Subcutaneous abdominal adipose tissue (tissue), 5 donors: ENCODE measurements around the gene ODC1.

Source experiments
- H3K27ac ChIP-seq: one replicate; pipeline ENCODE4 v1.7.0; 2013; ENCODE audit warnings: low read depth, mild to moderate bottlenecking, inconsistent platforms, low read length, moderate library complexity
- H3K27me3 ChIP-seq, 5 donors: one replicate each; pipeline ENCODE4 v1.7.0; 2013; ENCODE audit warnings: low read length in 5 of 5, inconsistent platforms in 1 of 5; ENCODE audit not compliant: control insufficient read depth in 5 of 5, insufficient read depth in 4 of 5
- H3K36me3 ChIP-seq, 5 donors: one replicate each; pipeline ENCODE4 v1.7.0; 2013; ENCODE audit warnings: low read length in 5 of 5; ENCODE audit not compliant: control insufficient read depth in 5 of 5, insufficient read depth in 5 of 5
- H3K4me1 ChIP-seq, 5 donors: one replicate each; pipeline ENCODE4 v1.7.0; 2013; ENCODE audit warnings: low read length in 5 of 5, mild to moderate bottlenecking in 3 of 5, moderate library complexity in 1 of 5; ENCODE audit not compliant: control insufficient read depth in 5 of 5, insufficient read depth in 5 of 5
- H3K4me3 ChIP-seq, 5 donors: one replicate each; pipeline ENCODE4 v1.7.0; 2013; ENCODE audit warnings: low read length in 5 of 5, low read depth in 1 of 5
- H3K9ac ChIP-seq, 5 donors: one replicate each; pipeline ENCODE4 v1.7.0; 2013; ENCODE audit warnings: low read length in 5 of 5, mild to moderate bottlenecking in 4 of 5, moderate library complexity in 3 of 5
- H3K9me3 ChIP-seq, 5 donors: one replicate each; pipeline ENCODE4 v1.7.0; 2013; ENCODE audit warnings: low read length in 5 of 5; ENCODE audit not compliant: control insufficient read depth in 5 of 5
- donor health status: healthy.
- donor health status: healthy.
- donor health status: healthy.
- donor health status: healthy.
- donor health status: healthy.

ODC1 gene

DNA sequence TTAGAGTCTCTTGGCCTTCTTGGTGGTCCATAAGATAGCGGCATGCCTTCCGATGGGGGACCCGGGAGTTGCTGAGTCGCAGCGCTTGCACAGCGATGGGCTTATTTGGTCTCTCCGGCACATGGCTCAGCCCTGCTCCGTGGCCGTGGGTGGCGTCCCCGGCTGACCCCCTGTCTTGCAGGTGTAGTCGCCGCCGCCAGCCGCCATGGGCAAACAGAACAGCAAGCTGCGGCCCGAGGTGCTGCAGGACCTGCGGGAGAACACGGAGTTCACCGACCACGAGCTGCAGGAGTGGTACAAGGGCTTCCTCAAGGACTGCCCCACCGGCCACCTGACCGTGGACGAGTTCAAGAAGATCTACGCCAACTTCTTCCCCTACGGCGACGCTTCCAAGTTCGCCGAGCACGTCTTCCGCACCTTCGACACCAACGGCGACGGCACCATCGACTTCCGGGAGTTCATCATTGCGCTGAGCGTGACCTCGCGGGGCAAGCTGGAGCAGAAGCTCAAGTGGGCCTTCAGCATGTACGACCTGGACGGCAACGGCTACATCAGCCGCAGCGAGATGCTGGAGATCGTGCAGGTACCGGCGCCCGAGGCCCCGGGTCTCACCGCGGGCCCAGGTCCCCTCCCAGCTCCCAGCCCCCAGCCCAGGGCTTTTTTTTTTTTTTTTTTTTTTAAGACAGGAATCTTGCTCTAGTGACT, 28.4 kb downstream of the ODC1 start:
- H3K9me3 ChIP-seq = no peaks in the 10 kb centered on the region
- H3K9ac ChIP-seq = no peak overlapping the region
- H3K4me1 ChIP-seq = no peaks in the 10 kb centered on the region
- no peak overlapping the region for H3K4me3 ChIP-seq
- H3K36me3 ChIP-seq = peaks cover 0 to 45% (median 34%) of the 10 kb centered on the region in 5 donors
- H3K27me3 ChIP-seq = peaks cover 0 to 3% (median 0%) of the 10 kb centered on the region in 5 donors
- no peak overlapping the region for H3K27ac ChIP-seq

DNA sequence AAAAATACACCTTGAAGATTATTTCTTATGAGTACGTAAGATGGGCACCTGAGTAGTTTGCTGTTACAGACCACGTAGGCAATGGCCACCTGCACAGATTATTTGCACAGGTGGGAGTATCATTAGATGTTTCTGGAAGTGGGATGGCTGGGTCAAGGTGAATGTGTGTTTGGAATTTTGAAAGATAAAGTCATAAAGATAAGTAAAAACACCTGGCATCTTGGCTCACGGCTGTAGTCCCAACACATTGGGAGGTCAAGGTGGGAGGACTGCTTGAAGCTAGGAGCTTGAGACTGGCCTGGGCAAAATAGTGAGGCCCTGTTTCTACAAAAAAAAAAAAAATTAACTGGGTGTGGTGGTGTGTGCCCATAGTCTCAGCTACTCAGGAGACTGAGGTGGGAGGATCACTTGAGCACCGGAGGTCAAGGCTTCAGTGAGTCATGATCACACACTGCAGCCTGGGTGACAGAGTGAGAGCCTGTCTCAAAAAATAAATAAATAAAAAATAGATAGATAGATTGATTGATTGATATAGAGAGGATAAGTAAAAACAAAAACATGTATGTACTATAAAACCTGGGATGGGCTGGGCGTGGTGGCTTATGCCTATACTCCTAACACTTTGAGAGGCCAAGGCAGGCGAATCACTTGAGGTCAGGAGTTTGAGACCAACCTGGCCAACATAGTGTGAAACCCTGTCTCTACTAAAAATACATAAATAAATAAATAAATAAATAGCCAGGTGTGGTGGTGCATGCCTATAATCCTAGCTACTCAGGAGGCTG, 30.4 kb downstream of the ODC1 start:
- Histone ChIP-seq H3K9ac (no peak overlapping the region), H3K9me3 (no peaks in the 10 kb centered on the region), H3K27me3 (peaks cover 0 to 6% (median 0%) of the 10 kb centered on the region in 5 donors), H3K36me3 (peaks cover 0 to 28% (median 20%) of the 10 kb centered on the region in 5 donors), H3K27ac (no peak overlapping the region), H3K4me3 (no peak overlapping the region), H3K4me1 (peaks cover 0 to 9% (median 7%) of the 10 kb centered on the region in 5 donors)

DNA sequence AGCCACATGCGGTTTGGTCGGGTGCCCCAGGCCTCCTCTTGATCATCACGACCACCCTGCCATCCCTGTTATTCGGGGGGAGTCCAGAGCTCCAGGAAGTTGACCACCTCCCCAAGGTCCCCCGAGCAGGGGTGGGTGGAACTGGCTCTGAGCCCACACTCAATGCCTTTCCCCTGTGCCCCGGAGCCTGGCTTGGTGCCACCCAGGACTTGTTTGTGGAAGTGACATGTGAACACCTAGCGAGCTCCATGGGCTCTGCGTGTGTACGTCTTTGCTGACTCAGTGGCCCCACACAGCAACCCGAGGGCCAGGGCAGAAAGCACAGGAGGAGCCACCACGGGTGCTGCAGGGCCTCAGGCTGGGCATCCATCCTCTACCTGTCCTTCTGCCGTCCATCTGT, 32.5 kb downstream of the ODC1 start:
- Histone ChIP-seq H3K27me3 (peaks cover 0 to 6% (median 0%) of the 10 kb centered on the region in 5 donors), H3K4me3 (no peak overlapping the region), H3K4me1 (peaks cover 0 to 16% (median 7%) of the 10 kb centered on the region in 5 donors), H3K9me3 (peaks cover 0 to 4% (median 0%) of the 10 kb centered on the region in 5 donors), H3K36me3 (peaks cover 0 to 16% (median 5%) of the 10 kb centered on the region in 5 donors), H3K27ac (no peak overlapping the region), H3K9ac (no peak overlapping the region)

DNA sequence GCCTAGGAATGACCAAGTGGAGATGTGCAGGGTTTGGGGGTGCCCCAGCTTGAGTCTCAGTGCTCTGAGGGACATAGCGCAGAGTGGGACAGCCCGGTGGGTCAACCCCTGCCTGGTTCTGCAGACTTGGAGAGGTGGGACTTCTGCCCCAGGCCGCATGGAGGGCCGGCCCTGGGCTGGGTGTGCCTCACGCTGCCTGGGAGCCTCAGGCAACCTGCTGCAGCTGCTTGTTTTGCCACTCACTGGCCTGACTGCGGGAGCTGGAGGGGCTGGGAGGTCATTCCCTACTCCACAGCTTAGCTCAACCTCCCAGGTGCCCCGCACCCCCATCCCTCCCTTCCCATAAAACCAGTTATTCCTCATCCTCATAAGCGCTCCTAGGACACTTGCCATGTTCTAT, 33.1 kb downstream of the ODC1 start:
- Histone ChIP-seq H3K4me3 (no peak overlapping the region), H3K9ac (no peak overlapping the region), H3K27me3 (peaks cover 0 to 6% (median 0%) of the 10 kb centered on the region in 5 donors), H3K4me1 (peaks cover 0 to 18% (median 7%) of the 10 kb centered on the region in 5 donors), H3K9me3 (peaks cover 0 to 4% (median 0%) of the 10 kb centered on the region in 5 donors), H3K36me3 (peaks cover 0 to 12% (median 2%) of the 10 kb centered on the region in 5 donors), H3K27ac (no peak overlapping the region)

DNA sequence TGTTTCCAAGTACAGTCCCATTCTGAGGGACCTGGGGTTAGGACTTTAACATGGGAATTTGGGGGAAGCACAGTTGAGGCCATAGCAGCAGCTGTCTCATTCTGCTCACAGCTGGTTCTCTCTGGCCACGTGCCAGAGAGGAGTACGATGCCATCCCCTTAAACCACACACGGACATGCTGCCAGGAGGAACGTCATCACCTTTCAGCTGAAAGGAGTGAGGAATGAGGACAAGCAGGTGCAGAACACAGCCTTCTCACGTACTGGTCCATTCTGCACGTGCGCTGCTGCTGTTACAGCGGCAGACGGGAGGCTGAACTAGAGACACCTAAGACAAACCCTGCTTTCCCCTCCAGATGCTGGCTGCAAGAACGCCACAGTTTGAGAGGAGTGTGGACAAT, 33.5 kb downstream of the ODC1 start:
- Histone ChIP-seq H3K27ac (no peak overlapping the region), H3K4me1 (peaks cover 0 to 18% (median 7%) of the 10 kb centered on the region in 5 donors), H3K9me3 (peaks cover 0 to 4% (median 0%) of the 10 kb centered on the region in 5 donors), H3K27me3 (peaks cover 0 to 6% (median 0%) of the 10 kb centered on the region in 5 donors), H3K36me3 (peaks cover 0 to 7% (median 0%) of the 10 kb centered on the region in 5 donors), H3K9ac (no peak overlapping the region), H3K4me3 (no peak overlapping the region)

DNA sequence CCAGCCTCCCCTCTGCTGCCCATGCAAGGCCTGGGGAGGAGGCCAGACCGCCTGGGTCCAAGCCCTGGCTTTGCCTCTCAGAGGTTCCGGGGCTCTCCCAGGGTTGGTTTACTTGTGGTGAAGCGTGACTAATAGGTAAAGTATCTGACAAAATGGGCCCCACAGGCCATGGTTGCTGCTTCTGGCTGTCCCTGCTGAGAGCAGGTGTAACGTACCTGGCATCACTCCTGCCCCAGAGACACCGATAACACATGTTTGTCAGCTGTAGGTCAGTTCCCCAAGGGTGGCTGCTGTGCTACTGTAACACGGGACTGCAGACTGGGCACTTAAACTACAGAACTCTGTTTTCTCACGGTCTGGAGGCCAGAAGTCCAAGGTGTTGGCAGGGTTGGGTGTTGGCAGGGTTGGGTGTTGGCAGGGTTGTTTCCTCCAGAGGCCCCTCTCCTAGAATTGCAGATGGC, 34.1 kb downstream of the ODC1 start:
- Histone ChIP-seq H3K36me3 (peaks cover 0 to 4% (median 0%) of the 10 kb centered on the region in 5 donors), H3K9me3 (peaks cover 0 to 4% (median 0%) of the 10 kb centered on the region in 5 donors), H3K27me3 (peaks cover 0 to 8% (median 0%) of the 10 kb centered on the region in 5 donors), H3K4me1 (peaks cover 0 to 23% (median 9%) of the 10 kb centered on the region in 5 donors), H3K4me3 (no peak overlapping the region), H3K9ac (no peak overlapping the region), H3K27ac (no peak overlapping the region)

DNA sequence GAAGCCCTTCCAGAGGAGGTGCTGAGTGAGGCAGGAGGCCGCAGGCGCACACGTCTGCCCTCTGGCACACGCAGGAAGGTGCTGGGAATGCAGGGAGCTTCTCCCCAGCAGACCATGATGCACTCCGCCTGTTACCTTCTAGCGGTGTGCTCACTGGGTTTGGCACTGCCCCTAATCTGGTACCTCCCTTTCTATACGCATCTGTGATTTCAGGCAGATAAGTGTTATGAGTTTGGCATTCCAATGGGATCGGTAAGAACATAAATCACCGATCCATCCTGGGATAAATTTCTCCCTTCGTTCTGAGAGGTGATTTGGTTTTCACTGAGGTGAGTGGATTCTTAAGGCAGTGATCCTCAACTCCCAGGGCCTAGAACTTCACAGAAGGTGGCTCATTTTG, 34.6 kb downstream of the ODC1 start:
- peaks cover 0 to 8% (median 0%) of the 10 kb centered on the region in 5 donors for H3K27me3 ChIP-seq
- peaks cover 0 to 4% (median 0%) of the 10 kb centered on the region in 5 donors for H3K36me3 ChIP-seq
- H3K27ac ChIP-seq = no peak overlapping the region
- H3K9ac ChIP-seq = no peak overlapping the region
- H3K9me3 ChIP-seq = peaks cover 0 to 4% (median 0%) of the 10 kb centered on the region in 5 donors
- H3K4me1 ChIP-seq = peaks cover 0 to 29% (median 15%) of the 10 kb centered on the region in 5 donors
- no peak overlapping the region for H3K4me3 ChIP-seq

DNA sequence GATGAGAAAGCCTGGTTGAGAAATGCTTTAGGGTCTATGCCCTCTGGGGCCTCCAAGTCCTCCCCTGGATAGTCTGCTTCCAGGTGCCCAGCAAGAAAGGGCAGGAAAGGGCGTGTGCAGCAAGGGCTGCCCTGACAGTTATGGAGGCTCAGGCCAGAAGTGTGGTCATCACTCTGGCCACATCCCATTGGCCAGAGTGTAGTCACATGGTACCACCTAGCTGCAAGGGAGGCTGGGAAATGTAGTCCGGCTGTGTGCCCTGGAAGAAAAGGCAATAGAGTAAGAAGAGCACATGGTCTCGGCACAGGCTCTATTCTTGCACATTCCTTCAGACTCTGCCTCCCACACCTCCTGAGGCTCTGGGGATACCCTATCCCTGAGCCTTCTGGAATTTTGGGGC, 35.7 kb downstream of the ODC1 start:
- peaks cover 0 to 4% (median 0%) of the 10 kb centered on the region in 5 donors for H3K36me3 ChIP-seq
- peaks cover 3 to 40% (median 26%) of the 10 kb centered on the region in 5 donors for H3K4me1 ChIP-seq

DNA sequence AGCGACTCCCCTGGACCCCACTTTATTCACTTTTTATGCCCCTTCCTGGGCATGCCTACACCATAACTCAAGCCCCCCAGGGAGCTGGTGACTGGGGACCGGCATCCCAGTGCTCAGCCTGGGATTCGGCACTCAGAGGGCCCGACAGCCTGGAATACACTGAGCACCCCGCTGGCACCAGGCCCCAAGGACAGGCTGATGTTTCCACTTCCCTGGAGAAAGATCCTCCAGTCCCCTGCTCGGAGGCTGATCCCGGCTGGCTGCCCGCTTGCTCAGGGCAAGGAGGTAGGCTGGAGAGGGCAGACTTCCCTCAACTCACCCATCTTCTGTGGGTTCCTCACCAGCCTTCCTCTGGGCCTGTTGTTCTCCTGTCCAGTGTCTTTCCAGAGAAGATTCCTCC, 36.6 kb downstream of the ODC1 start:
- no peak overlapping the region for H3K4me3 ChIP-seq
- H3K27ac ChIP-seq = no peak overlapping the region
- peaks cover 0 to 4% (median 0%) of the 10 kb centered on the region in 5 donors for H3K36me3 ChIP-seq
- no peak overlapping the region for H3K9ac ChIP-seq
- peaks cover 0 to 4% (median 0%) of the 10 kb centered on the region in 5 donors for H3K9me3 ChIP-seq
- H3K4me1 ChIP-seq = peaks cover 4 to 48% (median 34%) of the 10 kb centered on the region in 5 donors
- H3K27me3 ChIP-seq = peaks cover 0 to 8% (median 0%) of the 10 kb centered on the region in 5 donors

More for the DNA sequence above, 35.7 kb downstream of the ODC1 start:
- H3K9ac ChIP-seq = no peak overlapping the region
- H3K9me3 ChIP-seq = peaks cover 0 to 4% (median 0%) of the 10 kb centered on the region in 5 donors
- H3K4me3 ChIP-seq = no peak overlapping the region
- H3K27me3 ChIP-seq = peaks cover 0 to 8% (median 0%) of the 10 kb centered on the region in 5 donors
- H3K27ac ChIP-seq = no peak overlapping the region
